HepG2 (cell line): ENCODE measurements around the gene SEPTIN2. TPM values are rescaled to one million over a fixed set of nuclear protein-coding genes. Genes with fewer than 3 reads are reported as not detected.

Experiments
- CEBPG ChIP-seq: IDR thresholded peaks from 2 replicates; pipeline ENCODE4 v1.6.1; 2016
- GABPB1 ChIP-seq: IDR thresholded peaks from 2 replicates; pipeline ENCODE4 v1.6.1; 2016; ENCODE audit warnings: mild to moderate bottlenecking, missing genetic modification reagents, moderate library complexity, missing compliant biosample characterization
- HNF1B ChIP-seq: sonication (generic); formaldehyde crosslinking; IDR thresholded peaks from 2 replicates; pipeline ENCODE4 v1.5.1; 2020; ENCODE audit warnings: mild to moderate bottlenecking, moderate library complexity, missing genetic modification reagents
- HOMEZ ChIP-seq: IDR thresholded peaks from 2 replicates; pipeline ENCODE4 v1.6.1; 2016; ENCODE audit warnings: low read depth
- JUND ChIP-seq: sonication (generic); formaldehyde crosslinking; IDR thresholded peaks from 2 replicates; pipeline ENCODE4 v1.8.0; 2022; ENCODE audit warnings: mild to moderate bottlenecking, missing genetic modification reagents
- MAX ChIP-seq: IDR thresholded peaks from 2 replicates; pipeline ENCODE4 v1.6.1; 2012; ENCODE audit warnings: inconsistent platforms
- MED1 ChIP-seq: sonication (generic); formaldehyde crosslinking; IDR thresholded peaks from 2 replicates; pipeline ENCODE4 v1.4.0; 2020; ENCODE audit warnings: missing genetic modification reagents
- MNT ChIP-seq: fragments of 450-650 bp; IDR thresholded peaks from 2 replicates; pipeline ENCODE4 v1.6.1; 2016
- NR0B2 ChIP-seq: sonication (generic); formaldehyde crosslinking; IDR thresholded peaks from 2 replicates; pipeline ENCODE4 v1.4.0; 2020; ENCODE audit warnings: mild to moderate bottlenecking, missing genetic modification reagents
- TARDBP ChIP-seq: sonication (generic); formaldehyde crosslinking; IDR thresholded peaks from 2 replicates; pipeline ENCODE4 v1.8.0; 2022; ENCODE audit warnings: mild to moderate bottlenecking, missing genetic modification reagents
- ZNF121 ChIP-seq: sonication (generic); formaldehyde crosslinking; IDR thresholded peaks from 2 replicates; pipeline ENCODE4 v1.5.0; 2020; ENCODE audit warnings: mild to moderate bottlenecking, missing genetic modification reagents
- ZNF280B ChIP-seq: sonication (generic); formaldehyde crosslinking; IDR thresholded peaks from 2 replicates; pipeline ENCODE4 v1.5.0; 2020; ENCODE audit warnings: missing genetic modification reagents, mild to moderate bottlenecking, borderline replicate concordance
- ZNF350 ChIP-seq: sonication (generic); formaldehyde crosslinking; IDR thresholded peaks from 2 replicates; pipeline ENCODE4 v1.4.0; 2020; ENCODE audit warnings: mild to moderate bottlenecking, low read depth, missing genetic modification reagents, borderline replicate concordance
- ZNF460 ChIP-seq: sonication (generic); formaldehyde crosslinking; IDR thresholded peaks from 2 replicates; pipeline ENCODE4 v1.5.1; 2020; ENCODE audit warnings: missing genetic modification reagents, mild to moderate bottlenecking, borderline replicate concordance
- ZNF644 ChIP-seq: IDR thresholded peaks from 2 replicates; pipeline ENCODE4 v1.6.1; 2016; ENCODE audit warnings: low read depth
- ZNF710 ChIP-seq: sonication (generic); formaldehyde crosslinking; IDR thresholded peaks from 2 replicates; pipeline ENCODE4 v1.5.0; 2020; ENCODE audit warnings: mild to moderate bottlenecking, missing genetic modification reagents, borderline replicate concordance
- polyA plus RNA-seq, 8 experiments: library from polyadenylated mRNA; depleted of rRNA in 3 of 8; stranded (reverse) in 7 of 8; unstranded in 1 of 8; fragments of >200 nt; fragmentation: Illumina TruSeq in 4 of 8; extraction: Trizol in 4 of 8; gene quantifications; 2 replicates each; pipeline versions ENCODE4 v1.2.1 to v1.2.3, GENCODE V29; 2011 to 2016; ENCODE audit warnings: low read depth in 4 of 8, missing spikeins in 1 of 8, mixed read lengths in 1 of 8; ENCODE audit not compliant: insufficient read depth in 1 of 8
- total RNA-seq, 5 experiments: library from RNA; depleted of rRNA; stranded (reverse); fragments of >200 nt; fragmentation: Illumina TruSeq; extraction: Trizol; gene quantifications; 2 replicates each; pipeline ENCODE4 v1.2.3, GENCODE V29; 2016; ENCODE audit warnings: low read depth in 1 of 5

SEPTIN2 gene
- total and polyA plus RNA-seq, 2 of the 13 experiments (the other 11 are each of a cell fraction or from before 2014, with no cell fraction given) = 493 to 733 TPM

- TF ChIP-seq CEBPG (CRISPR knock-in tag) (peak; percentile 74), ZNF644 (0 out of 2 replicates have a peak, but pooled peaks have one; percentile 10), ZNF460 (CRISPR knock-in tag) (peak; percentile 31; the same call in 1 of the 2 replicates), HOMEZ (CRISPR knock-in tag) (peak; percentile 19; the same call in 1 of the 2 replicates), ZNF280B (CRISPR knock-in tag) (peak; percentile 65; the same call in 1 of the 2 replicates), ZNF121 (CRISPR knock-in tag) (peak; percentile 30; the same call in 1 of the 2 replicates), ZNF710 (0 out of 2 replicates have a peak, but pooled peaks have one; percentile 55), MAX (peak; percentile 32; the same call in 1 of the 2 replicates), HNF1B (peak; percentile 67), NR0B2 (CRISPR knock-in tag) (0 out of 2 replicates have a peak, but pooled peaks have one; percentile 36), MED1 (peak; percentile 56; the same call in 1 of the 2 replicates), GABPB1 (peak; percentile 25), MNT (peak; percentile 32), ZNF350 (CRISPR knock-in tag) (peak; percentile 73; the same call in 1 of the 2 replicates), JUND (CRISPR knock-in tag) (peak; percentile 43; the same call in 1 of the 2 replicates), TARDBP (peak; percentile 56; the same call in 1 of the 2 replicates)
These were observed 22.3 kb upstream of the SEPTIN2 start (continued) for GRCh38 chr2:241293378-241293797.
